Endodermal cell (in vitro differentiated cells): ENCODE measurements around the gene MPRIP. TPM values are rescaled to one million over a fixed set of nuclear protein-coding genes. Genes with fewer than 3 reads are reported as not detected.

Experiments
- DNase-seq: peaks from one replicate; pipeline ENCODE4 v3.0.0-alpha.2; 2017
- H3K27ac ChIP-seq: 2 replicates; pipeline ENCODE4 v1.5.1; 2013; ENCODE audit warnings: mild to moderate bottlenecking, low read depth, low read length, moderate library complexity
- H3K27me3 ChIP-seq: 2 replicates; pipeline ENCODE4 v1.6.1; 2013; ENCODE audit warnings: mild to moderate bottlenecking, low read length, moderate library complexity; ENCODE audit not compliant: insufficient read depth, control insufficient read depth, poor library complexity, severe bottlenecking
- H3K36me3 ChIP-seq: 2 replicates; pipeline ENCODE4 v1.7.0; 2013; ENCODE audit warnings: mild to moderate bottlenecking, low read length, moderate library complexity; ENCODE audit not compliant: control insufficient read depth, insufficient read depth
- H3K4me1 ChIP-seq: one replicate; pipeline ENCODE4 v1.7.0; 2013; ENCODE audit warnings: low read length; ENCODE audit not compliant: control insufficient read depth, insufficient read depth
- H3K4me3 ChIP-seq: 2 replicates; pipeline ENCODE4 v1.5.1; 2013; ENCODE audit warnings: mild to moderate bottlenecking, low read length, moderate library complexity
- H3K9ac ChIP-seq: 2 replicates; pipeline ENCODE4 v1.6.1; 2013; ENCODE audit warnings: mild to moderate bottlenecking, low read length, moderate library complexity; ENCODE audit not compliant: poor library complexity, severe bottlenecking; ENCODE audit errors: extremely low read depth
- H3K9me3 ChIP-seq: 2 replicates; pipeline ENCODE4 v1.6.1; 2013; ENCODE audit warnings: mild to moderate bottlenecking, low read length, moderate library complexity; ENCODE audit not compliant: control insufficient read depth
- H3K27ac Mint-ChIP-seq: 2 replicates; pipeline ENCODE4 v1.8.0; 2020; ENCODE audit warnings: mixed read lengths
- H3K27me3 Mint-ChIP-seq: 2 replicates; pipeline ENCODE4 v1.8.0; 2021; ENCODE audit warnings: mild to moderate bottlenecking, mixed read lengths; ENCODE audit not compliant: insufficient read depth
- H3K36me3 Mint-ChIP-seq: 2 replicates; pipeline ENCODE4 v1.8.0; 2020; ENCODE audit warnings: low read depth, mixed read lengths
- H3K4me1 Mint-ChIP-seq: 2 replicates; pipeline ENCODE4 v1.8.0; 2020; ENCODE audit warnings: mixed read lengths
- H3K4me3 Mint-ChIP-seq: 2 replicates; pipeline ENCODE4 v1.8.0; 2020; ENCODE audit warnings: mild to moderate bottlenecking, moderate library complexity, mixed read lengths
- H3K9me3 Mint-ChIP-seq: 2 replicates; pipeline ENCODE4 v1.8.0; 2020; ENCODE audit warnings: mild to moderate bottlenecking, mixed read lengths
- CTCF ChIP-seq: fragments of 200-600 bp; sonication (generic); conservative IDR thresholded peaks from 2 replicates; pipeline ENCODE4 v1.5.0; 2021; ENCODE audit warnings: antibody characterized with exemption, mild to moderate bottlenecking
- WGBS, 2 experiments: methylation state at CpG; one replicate each; pipeline versions ENCODE4 v1.1.5 to v1.1.7; 2013; ENCODE audit warnings: missing lambda C conversion rate in 2 of 2, mixed read lengths in 1 of 2; ENCODE audit not compliant: insufficient coverage in 1 of 2, insufficient read length in 1 of 2; 5-methylcytosine and 5-hydroxymethylcytosine counted together
- total RNA-seq, 2 donors: library from RNA; stranded (reverse); fragmentation: NEBNext Ultra II Directional in 1 of 2; extraction: Animal tissue kit (Norgen Biotek cat#: 25700) in 1 of 2; gene quantifications; 2 replicates in 1 of 2; 3 replicates in 1 of 2; pipeline ENCODE4 v1.2.1, GENCODE V29; 2021

The MPRIP gene
- total RNA-seq, 2 donors from 2014 or later, result 154 to 155 TPM

- H3K36me3 Mint-ChIP-seq, result no peaks in the 10 kb centered on the region
- H3K9me3 ChIP-seq, result no peaks in the 10 kb centered on the region
- 92 to 100% methylated on average over 2 to 4 of the region's 4 CpGs for WGBS, 2 experiments
- no peak overlapping the region for H3K9ac ChIP-seq
- H3K4me3 Mint-ChIP-seq, result no peak overlapping the region
- no peak for DNase-seq
- H3K9me3 Mint-ChIP-seq, result no peaks in the 10 kb centered on the region
- H3K27me3 Mint-ChIP-seq, result no peaks in the 10 kb centered on the region
- peak overlapping the region; percentile 68 for H3K27ac Mint-ChIP-seq
- no peaks in the 10 kb centered on the region for H3K4me1 ChIP-seq
- H3K27me3 ChIP-seq, result no peaks in the 10 kb centered on the region
- TF ChIP-seq CTCF, result no peak
- peaks cover 9% of the 10 kb centered on the region for H3K4me1 Mint-ChIP-seq
- no peak overlapping the region for H3K4me3 ChIP-seq
- peaks cover 4% of the 10 kb centered on the region for H3K36me3 ChIP-seq
- no peak overlapping the region for H3K27ac ChIP-seq
Measured at GRCh38 chr17:17107281-17107680, 65.0 kb downstream of the MPRIP start.

DNA sequence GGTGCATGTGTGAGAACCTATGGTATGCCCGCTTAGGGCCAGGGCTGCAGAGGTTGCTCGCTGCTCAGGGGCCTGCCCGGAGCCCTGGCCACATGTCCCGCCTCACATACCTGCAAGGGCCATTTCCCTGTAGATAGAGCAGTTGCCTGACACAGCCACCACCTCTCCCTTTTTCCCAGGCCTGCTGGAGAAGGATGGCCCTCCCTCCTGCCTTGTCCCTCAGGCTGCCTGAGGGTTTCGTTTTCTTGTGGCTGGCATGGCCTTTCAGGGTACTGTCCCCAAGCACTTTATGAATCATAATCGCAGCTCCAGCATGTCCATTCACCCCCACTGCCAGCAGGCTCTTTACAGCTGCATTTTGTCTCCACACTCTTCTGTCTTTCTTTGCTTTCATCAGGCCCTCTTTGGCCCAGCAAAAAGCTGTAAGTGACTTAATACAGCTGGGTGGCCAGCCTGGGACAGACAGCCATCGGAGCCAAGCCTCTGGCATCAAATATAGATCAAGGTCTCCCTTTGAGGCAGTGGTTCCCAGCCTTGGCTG is 65.7 kb downstream of the MPRIP start:
- no peaks in the 10 kb centered on the region for H3K27me3 ChIP-seq
- no peak overlapping the region for H3K9ac ChIP-seq
- no peak for TF ChIP-seq CTCF
- no peak for DNase-seq
- H3K27ac Mint-ChIP-seq, result peak overlapping the region; percentile 72
- H3K27me3 Mint-ChIP-seq, result no peaks in the 10 kb centered on the region
- H3K4me3 ChIP-seq, result no peak overlapping the region
- peaks cover 4% of the 10 kb centered on the region for H3K36me3 ChIP-seq
- 89 to 92% methylated on average over 4 to 7 of the region's 7 CpGs for WGBS, 2 experiments
- H3K4me3 Mint-ChIP-seq, result no peak overlapping the region
- no peaks in the 10 kb centered on the region for H3K36me3 Mint-ChIP-seq
- H3K9me3 Mint-ChIP-seq, result no peaks in the 10 kb centered on the region
- no peaks in the 10 kb centered on the region for H3K9me3 ChIP-seq
- H3K27ac ChIP-seq, result no peak overlapping the region
- H3K4me1 ChIP-seq, result no peaks in the 10 kb centered on the region
- peaks cover 8% of the 10 kb centered on the region for H3K4me1 Mint-ChIP-seq

- no peaks in the 10 kb centered on the region for H3K27me3 ChIP-seq
- no peaks in the 10 kb centered on the region for H3K27me3 Mint-ChIP-seq
- no peaks in the 10 kb centered on the region for H3K9me3 ChIP-seq
- peak; percentile 73 for DNase-seq
- no peak overlapping the region for H3K4me3 ChIP-seq
- peaks cover 4% of the 10 kb centered on the region for H3K36me3 ChIP-seq
- H3K9me3 Mint-ChIP-seq, result no peaks in the 10 kb centered on the region
- no peaks in the 10 kb centered on the region for H3K36me3 Mint-ChIP-seq
- no peak for TF ChIP-seq CTCF
- WGBS, 2 experiments, result 91 to 93% methylated on average over 8 of the region's 8 CpGs
- H3K9ac ChIP-seq, result no peak overlapping the region
- H3K27ac ChIP-seq, result no peak overlapping the region
- H3K4me3 Mint-ChIP-seq, result no peak overlapping the region
- H3K27ac Mint-ChIP-seq, result peak overlapping the region; percentile 27
- H3K4me1 ChIP-seq, result no peaks in the 10 kb centered on the region
- H3K4me1 Mint-ChIP-seq, result peaks cover 2% of the 10 kb centered on the region
Measured at GRCh38 chr17:17108451-17109049, 66.3 kb downstream of the MPRIP start.
